Activated naive CD4-positive, alpha-beta T cell treated with anti-CD3 and anti-CD28 coated beads, Interleukin-2, amount 50 U/mL, for 72 hours (primary cell): Measurements from ENCODE around the gene NUCKS1. TPM values are rescaled to one million over a fixed set of nuclear protein-coding genes. Genes with fewer than 3 reads are reported as not detected.

ENCODE experiments used
- ATAC-seq, 2 donors: fragments of 150-1000 bp; cut with Tn5 transposase; 2 replicates each; pipeline ENCODE4 v1.10.0; 2021; ENCODE audit warnings: mild to moderate bottlenecking in 2 of 2, moderate library complexity in 2 of 2
- DNase-seq, 2 donors: peaks; one replicate each; pipeline ENCODE4 v3.0.0; 2021 to 2022; ENCODE audit warnings: low spot score in 2 of 2
- H3K27ac Mint-ChIP-seq, 2 donors: one replicate each; pipeline ENCODE4 v1.8.0; 2022; ENCODE audit warnings: mild to moderate bottlenecking in 2 of 2, mixed read lengths in 2 of 2
- H3K36me3 Mint-ChIP-seq, 2 donors: one replicate each; pipeline ENCODE4 v1.8.0; 2022; ENCODE audit warnings: mixed read lengths in 2 of 2
- H3K9me3 Mint-ChIP-seq, 2 donors: one replicate each; pipeline ENCODE4 v1.8.0; 2022; ENCODE audit warnings: mixed read lengths in 2 of 2
- total RNA-seq, 2 donors: library from RNA; stranded (reverse); gene quantifications; one replicate each; pipeline ENCODE4 v1.2.3, GENCODE V29; 2022

Gene NUCKS1
- total RNA-seq, 2 donors from 2014 or later, result 97.1 to 173 TPM

- Mint-ChIP-seq H3K9me3 (no peaks in the 10 kb centered on the region), H3K36me3 (no peaks in the 10 kb centered on the region), H3K27ac (no peak overlapping the region)
- DNase-seq (no peak), ATAC-seq (no peak)
Observed at GRCh38 chr1:205698921-205699320, 51.1 kb downstream of the NUCKS1 start.

GRCh38 chr1:205693421-205693991, 56.5 kb downstream of the NUCKS1 start:
- no peaks in the 10 kb centered on the region for H3K9me3 Mint-ChIP-seq
- ATAC-seq (no peak), DNase-seq (no peak)
- no peaks in the 10 kb centered on the region for H3K36me3 Mint-ChIP-seq
- H3K27ac Mint-ChIP-seq, result peak overlapping the region in 1 of 2 donors; percentile 15

GRCh38 chr1:205692423-205692822, 57.6 kb downstream of the NUCKS1 start:
- ATAC-seq (no peak), DNase-seq (no peak)
- H3K36me3 Mint-ChIP-seq, result no peaks in the 10 kb centered on the region
- H3K9me3 Mint-ChIP-seq, result no peaks in the 10 kb centered on the region
- H3K27ac Mint-ChIP-seq, result no peak overlapping the region

GRCh38 chr1:205690122-205690756, 59.7 kb downstream of the NUCKS1 start:
- ATAC-seq, result no peak
- Mint-ChIP-seq H3K27ac (no peak overlapping the region), H3K9me3 (no peaks in the 10 kb centered on the region), H3K36me3 (no peaks in the 10 kb centered on the region)
- DNase-seq, result peak in 1 of 2 donors; percentile 16

GRCh38 chr1:205689479-205689878, 60.5 kb downstream of the NUCKS1 start:
- DNase-seq (no peak), ATAC-seq (no peak)
- no peak overlapping the region for H3K27ac Mint-ChIP-seq
- H3K9me3 Mint-ChIP-seq, result no peaks in the 10 kb centered on the region
- H3K36me3 Mint-ChIP-seq, result no peaks in the 10 kb centered on the region

- H3K27ac Mint-ChIP-seq, result peak overlapping the region in 1 of 2 donors; percentile 60
- no peaks in the 10 kb centered on the region for H3K9me3 Mint-ChIP-seq
- DNase-seq (no peak), ATAC-seq (no peak)
- H3K36me3 Mint-ChIP-seq, result no peaks in the 10 kb centered on the region
Observed at GRCh38 chr1:205688171-205689080, 61.6 kb downstream of the NUCKS1 start.

- DNase-seq (no peak), ATAC-seq (no peak)
- Mint-ChIP-seq H3K36me3 (no peaks in the 10 kb centered on the region), H3K27ac (no peak overlapping the region), H3K9me3 (no peaks in the 10 kb centered on the region)
Observed at GRCh38 chr1:205687242-205687641, 62.7 kb downstream of the NUCKS1 start.

- Mint-ChIP-seq H3K36me3 (no peaks in the 10 kb centered on the region), H3K9me3 (no peaks in the 10 kb centered on the region), H3K27ac (no peak overlapping the region)
- DNase-seq, result no peak
- no peak for ATAC-seq
Observed at GRCh38 chr1:205681364-205681763, 68.6 kb downstream of the NUCKS1 start.

- H3K9me3 Mint-ChIP-seq, result no peaks in the 10 kb centered on the region
- no peaks in the 10 kb centered on the region for H3K36me3 Mint-ChIP-seq
- ATAC-seq (peak; percentile 81 to 83), DNase-seq (peak in 1 of 2 donors; percentile 33)
- H3K27ac Mint-ChIP-seq, result no peak within 1 kb of the TSS
Observed at GRCh38 chr1:205680073-205680851, 69.7 kb downstream of the NUCKS1 start, which contains the start of gene SLC45A3. Gene SLC45A3 (minus strand): TSS chr1:205680509. CDS start chr1:205664656, 15,853 bp downstream.

GRCh38 chr1:205678286-205679111, 71.5 kb downstream of the NUCKS1 start:
- Mint-ChIP-seq H3K9me3 (no peaks in the 10 kb centered on the region), H3K36me3 (no peaks in the 10 kb centered on the region)
- ATAC-seq, result no peak

GRCh38 chr1:205677167-205677566, 72.8 kb downstream of the NUCKS1 start:
- Mint-ChIP-seq H3K36me3 (no peaks in the 10 kb centered on the region), H3K9me3 (no peaks in the 10 kb centered on the region), H3K27ac (no peak overlapping the region)
- DNase-seq (no peak), ATAC-seq (no peak)

More at GRCh38 chr1:205678286-205679111, 71.5 kb downstream of the NUCKS1 start:
- no peak overlapping the region for H3K27ac Mint-ChIP-seq
- no peak for DNase-seq

GRCh38 chr1:205676597-205676996, 73.4 kb downstream of the NUCKS1 start:
- no peaks in the 10 kb centered on the region for H3K36me3 Mint-ChIP-seq
- no peak for ATAC-seq
- no peak for DNase-seq
- H3K27ac Mint-ChIP-seq, result no peak overlapping the region
- H3K9me3 Mint-ChIP-seq, result no peaks in the 10 kb centered on the region

GRCh38 chr1:205676002-205676401, 74.0 kb downstream of the NUCKS1 start:
- Mint-ChIP-seq H3K36me3 (no peaks in the 10 kb centered on the region), H3K9me3 (no peaks in the 10 kb centered on the region), H3K27ac (no peak overlapping the region)
- ATAC-seq (no peak), DNase-seq (no peak)

- no peak for DNase-seq
- no peak overlapping the region for H3K27ac Mint-ChIP-seq
- H3K36me3 Mint-ChIP-seq, result no peaks in the 10 kb centered on the region
- ATAC-seq, result no peak
- no peaks in the 10 kb centered on the region for H3K9me3 Mint-ChIP-seq
Observed at GRCh38 chr1:205675247-205675646, 74.7 kb downstream of the NUCKS1 start.

GRCh38 chr1:205672970-205673369, 77.0 kb downstream of the NUCKS1 start:
- DNase-seq (no peak), ATAC-seq (no peak)
- Mint-ChIP-seq H3K27ac (no peak overlapping the region), H3K36me3 (no peaks in the 10 kb centered on the region), H3K9me3 (no peaks in the 10 kb centered on the region)

- no peaks in the 10 kb centered on the region for H3K36me3 Mint-ChIP-seq
- ATAC-seq, result no peak
- H3K27ac Mint-ChIP-seq, result no peak overlapping the region
- DNase-seq, result no peak
- H3K9me3 Mint-ChIP-seq, result no peaks in the 10 kb centered on the region
Observed at GRCh38 chr1:205672395-205672889, 77.5 kb downstream of the NUCKS1 start.
